Activated CD8-positive, alpha-beta memory T cell treated with anti-CD3 and anti-CD28 coated beads, Interleukin-2, amount 50 U/mL, for 48 hours (primary cell): ENCODE results near the gene BBS9.
A peak's percentile ranks its signal among the peaks of the same experiment; 100 is the strongest.
"Not testable (repeated sequence)": the region's sequence is repeated elsewhere in the genome, so short reads cannot be mapped to it uniquely, and the experiment has no call there.

Experiments
- DNase-seq: peaks from one replicate; pipeline ENCODE4 v3.0.0-alpha.2; 2020

BBS9 gene

GRCh38 chr7:33128990-33129805 is at the start of gene BBS9:
Gene BBS9, plus strand, starts transcription at chr7:33129564. Its CDS starts 16,689 bp downstream, at chr7:33146253.
- peak; percentile 93 for DNase-seq

GRCh38 chr7:33079763-33080690 is 49.3 kb upstream of the BBS9 start:
- DNase-seq, result no peak

- DNase-seq, result no peak
Observed at GRCh38 chr7:33087356-33087755, 42.0 kb upstream of the BBS9 start.

GRCh38 chr7:33087858-33088257 is 41.5 kb upstream of the BBS9 start:
- DNase-seq, result no peak

GRCh38 chr7:33089142-33089541 is 40.2 kb upstream of the BBS9 start:
- no peak for DNase-seq

- DNase-seq, result no peak
Observed at GRCh38 chr7:33091111-33091531, 38.2 kb upstream of the BBS9 start.

- no peak for DNase-seq
Observed at GRCh38 chr7:33091641-33092191, 37.6 kb upstream of the BBS9 start.

GRCh38 chr7:33093266-33093665 is 36.1 kb upstream of the BBS9 start:
- no peak for DNase-seq

GRCh38 chr7:33094745-33095275 is 34.6 kb upstream of the BBS9 start:
- DNase-seq, result not testable (repeated sequence)

- no peak for DNase-seq
Observed at GRCh38 chr7:33099154-33099940, 30.0 kb upstream of the BBS9 start.

GRCh38 chr7:33100770-33101169 is 28.6 kb upstream of the BBS9 start:
- DNase-seq, result no peak

GRCh38 chr7:33101906-33102305 is 27.5 kb upstream of the BBS9 start:
- no peak for DNase-seq

- no peak for DNase-seq
Observed at GRCh38 chr7:33107136-33108066, 22.0 kb upstream of the BBS9 start.

GRCh38 chr7:33108554-33109004 is 20.8 kb upstream of the BBS9 start:
- no peak for DNase-seq

GRCh38 chr7:33109005-33109757 is 20.2 kb upstream of the BBS9 start, which contains the start of gene RP9:
Gene RP9, minus strand, starts transcription at chr7:33109404. Its CDS starts 32 bp downstream, at chr7:33109372.
- peak; percentile 90 for DNase-seq

GRCh38 chr7:33109758-33110238 is 19.6 kb upstream of the BBS9 start:
- DNase-seq, result no peak

- DNase-seq, result no peak
Observed at GRCh38 chr7:33111614-33112013, 17.8 kb upstream of the BBS9 start.

GRCh38 chr7:33114976-33115375 is 14.4 kb upstream of the BBS9 start:
- DNase-seq, result no peak

GRCh38 chr7:33118383-33118782 is 11.0 kb upstream of the BBS9 start:
- no peak for DNase-seq

- DNase-seq, result no peak
Observed at GRCh38 chr7:33127085-33127484, 2.3 kb upstream of the BBS9 start.
